GM23338 (cell line): ENCODE measurements around the gene KRT71. TPM values are rescaled to one million over a fixed set of nuclear protein-coding genes. Genes with fewer than 3 reads are reported as not detected.

Experiments used
- ATAC-seq: fragments of 200-7000 bp; cut with Tn5 transposase; 3 replicates; pipeline ENCODE4 v1.9.1; 2020
- DNase-seq: peaks from one replicate; pipeline ENCODE4 v3.0.0-alpha.2; 2015; ENCODE audit warnings: low spot score
- H2AFZ ChIP-seq: fragments of 200-600 bp; sonication (generic); 2 replicates; pipeline ENCODE4 v1.8.0; 2016; ENCODE audit warnings: antibody characterized with exemption, mild to moderate bottlenecking, moderate library complexity
- H3F3A ChIP-seq: fragments of 200-600 bp; sonication (generic); replicated peaks from 2 replicates; pipeline ENCODE4 v1.8.0; 2017; ENCODE audit warnings: antibody characterized with exemption, mixed run types, low read depth
- H3K27ac ChIP-seq: fragments of 200-600 bp; sonication (generic); 2 replicates; pipeline ENCODE4 v1.6.1; 2016; ENCODE audit warnings: low read depth
- H3K27me3 ChIP-seq: fragments of 200-600 bp; sonication (generic); 2 replicates; pipeline ENCODE4 v1.8.0; 2016; ENCODE audit warnings: mild to moderate bottlenecking, mixed run types, moderate library complexity; ENCODE audit not compliant: insufficient read depth
- H3K36me3 ChIP-seq: fragments of 200-600 bp; sonication (generic); 2 replicates; pipeline ENCODE4 v1.8.0; 2016; ENCODE audit warnings: mild to moderate bottlenecking; ENCODE audit not compliant: insufficient read depth
- H3K4me1 ChIP-seq: fragments of 200-600 bp; sonication (generic); 2 replicates; pipeline ENCODE4 v1.8.0; 2016; ENCODE audit warnings: mild to moderate bottlenecking, moderate library complexity; ENCODE audit not compliant: insufficient read depth
- H3K4me2 ChIP-seq: fragments of 200-600 bp; sonication (generic); 2 replicates; pipeline ENCODE4 v1.7.1; 2017; ENCODE audit warnings: mixed run types
- H3K4me3 ChIP-seq: fragments of 200-600 bp; sonication (generic); 2 replicates; pipeline ENCODE4 v1.6.1; 2016; ENCODE audit warnings: mixed run types
- H3K79me2 ChIP-seq: fragments of 200-600 bp; sonication (generic); replicated peaks from 2 replicates; pipeline ENCODE4 v1.8.0; 2017; ENCODE audit warnings: mild to moderate bottlenecking; ENCODE audit not compliant: insufficient read depth
- H3K9me2 ChIP-seq: fragments of 200-600 bp; sonication (generic); 2 replicates; pipeline ENCODE4 v1.8.0; 2017; ENCODE audit not compliant: insufficient read depth
- H4K20me1 ChIP-seq: fragments of 200-600 bp; sonication (generic); replicated peaks from 2 replicates; pipeline ENCODE4 v1.8.0; 2017; ENCODE audit warnings: mild to moderate bottlenecking; ENCODE audit not compliant: insufficient read depth
- H3K27ac Mint-ChIP-seq: 2 replicates; pipeline ENCODE4 v1.8.0; 2020; ENCODE audit warnings: inconsistent platforms, mild to moderate bottlenecking, moderate library complexity, mixed read lengths
- H3K27me3 Mint-ChIP-seq: 3 replicates; pipeline ENCODE4 v1.8.0; 2022; ENCODE audit warnings: low read depth, mild to moderate bottlenecking, moderate library complexity, mixed read lengths, inconsistent platforms; ENCODE audit not compliant: insufficient read depth, poor library complexity
- H3K36me3 Mint-ChIP-seq: 3 replicates; pipeline ENCODE4 v1.8.0; 2021; ENCODE audit warnings: low read depth, mild to moderate bottlenecking, inconsistent platforms, moderate library complexity, mixed read lengths
- H3K4me1 Mint-ChIP-seq: 3 replicates; pipeline ENCODE4 v1.8.0; 2020; ENCODE audit warnings: mild to moderate bottlenecking, inconsistent platforms, mixed read lengths
- H3K4me3 Mint-ChIP-seq: 3 replicates; pipeline ENCODE4 v1.8.0; 2021; ENCODE audit warnings: moderate library complexity, mild to moderate bottlenecking, inconsistent platforms, mixed read lengths
- H3K9me3 Mint-ChIP-seq: 3 replicates; pipeline ENCODE4 v1.8.0; 2020; ENCODE audit warnings: moderate library complexity, mild to moderate bottlenecking, inconsistent platforms, mixed read lengths
- CTCF ChIP-seq, 2 experiments: fragments of 200-600 bp in 1 of 2; sonication (generic) in 1 of 2; conservative IDR thresholded peaks; 2 replicates each; pipeline versions ENCODE4 v1.5.1 to v1.6.1; 2016 to 2017; ENCODE audit warnings: antibody characterized with exemption in 2 of 2, low read depth in 2 of 2, mild to moderate bottlenecking in 2 of 2, moderate library complexity in 1 of 2
- ETS1 ChIP-seq: IDR thresholded peaks from 2 replicates; pipeline ENCODE4 v1.6.1; 2016; ENCODE audit warnings: antibody characterized with exemption
- EZH2 ChIP-seq: fragments of 200-600 bp; sonication (generic); IDR thresholded peaks from one replicate; pipeline ENCODE4 v1.8.0; 2017; ENCODE audit warnings: antibody characterized with exemption, mild to moderate bottlenecking, low read depth; ENCODE audit not compliant: unreplicated experiment
- JUNB ChIP-seq: IDR thresholded peaks from one replicate; pipeline ENCODE4 v1.6.1; 2016; ENCODE audit warnings: antibody characterized with exemption; ENCODE audit not compliant: unreplicated experiment
- NANOG ChIP-seq: IDR thresholded peaks from 2 replicates; pipeline ENCODE4 v1.6.1; 2016; ENCODE audit warnings: antibody characterized with exemption, borderline replicate concordance
- POLR2AphosphoS5 ChIP-seq: IDR thresholded peaks from 2 replicates; pipeline ENCODE4 v1.6.1; 2016; ENCODE audit warnings: antibody characterized with exemption, low read depth
- STAT1 ChIP-seq: IDR thresholded peaks from one replicate; pipeline ENCODE4 v1.6.1; 2016; ENCODE audit warnings: antibody characterized with exemption; ENCODE audit not compliant: unreplicated experiment
- ZNF114 ChIP-seq: fragments of 250-450 bp; sonication (Bioruptor Pico); IDR thresholded peaks from 2 replicates; pipeline ENCODE4 v1.5.0; 2020; ENCODE audit warnings: mild to moderate bottlenecking, moderate library complexity
- polyA plus RNA-seq: library from polyadenylated mRNA; unstranded; fragments of >200 nt; fragmentation: Nextera tagmentation; extraction: Ambion mirVana; gene quantifications from 2 replicates; pipeline ENCODE4 v1.2.1, GENCODE V29; 2016
- total RNA-seq: library from RNA; depleted of rRNA; stranded (reverse); fragments of >200 nt; shearing (Covaris generic); gene quantifications from 2 replicates; pipeline ENCODE4 v1.2.3, GENCODE V29; 2014
- TF ChIP-seq, protein P1 (sequence below): IDR thresholded peaks from one replicate; pipeline ENCODE4 v1.6.1; 2018; ENCODE audit warnings: antibody characterized with exemption; ENCODE audit not compliant: unreplicated experiment

The KRT71 gene
- total and polyA plus RNA-seq, 2 experiments from 2014 or later, result not detected

- TF ChIP-seq ETS1, result no peak
- TF ChIP-seq, protein P1, sequence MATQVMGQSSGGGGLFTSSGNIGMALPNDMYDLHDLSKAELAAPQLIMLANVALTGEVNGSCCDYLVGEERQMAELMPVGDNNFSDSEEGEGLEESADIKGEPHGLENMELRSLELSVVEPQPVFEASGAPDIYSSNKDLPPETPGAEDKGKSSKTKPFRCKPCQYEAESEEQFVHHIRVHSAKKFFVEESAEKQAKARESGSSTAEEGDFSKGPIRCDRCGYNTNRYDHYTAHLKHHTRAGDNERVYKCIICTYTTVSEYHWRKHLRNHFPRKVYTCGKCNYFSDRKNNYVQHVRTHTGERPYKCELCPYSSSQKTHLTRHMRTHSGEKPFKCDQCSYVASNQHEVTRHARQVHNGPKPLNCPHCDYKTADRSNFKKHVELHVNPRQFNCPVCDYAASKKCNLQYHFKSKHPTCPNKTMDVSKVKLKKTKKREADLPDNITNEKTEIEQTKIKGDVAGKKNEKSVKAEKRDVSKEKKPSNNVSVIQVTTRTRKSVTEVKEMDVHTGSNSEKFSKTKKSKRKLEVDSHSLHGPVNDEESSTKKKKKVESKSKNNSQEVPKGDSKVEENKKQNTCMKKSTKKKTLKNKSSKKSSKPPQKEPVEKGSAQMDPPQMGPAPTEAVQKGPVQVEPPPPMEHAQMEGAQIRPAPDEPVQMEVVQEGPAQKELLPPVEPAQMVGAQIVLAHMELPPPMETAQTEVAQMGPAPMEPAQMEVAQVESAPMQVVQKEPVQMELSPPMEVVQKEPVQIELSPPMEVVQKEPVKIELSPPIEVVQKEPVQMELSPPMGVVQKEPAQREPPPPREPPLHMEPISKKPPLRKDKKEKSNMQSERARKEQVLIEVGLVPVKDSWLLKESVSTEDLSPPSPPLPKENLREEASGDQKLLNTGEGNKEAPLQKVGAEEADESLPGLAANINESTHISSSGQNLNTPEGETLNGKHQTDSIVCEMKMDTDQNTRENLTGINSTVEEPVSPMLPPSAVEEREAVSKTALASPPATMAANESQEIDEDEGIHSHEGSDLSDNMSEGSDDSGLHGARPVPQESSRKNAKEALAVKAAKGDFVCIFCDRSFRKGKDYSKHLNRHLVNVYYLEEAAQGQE, result no peak
- no peak for TF ChIP-seq STAT1
These were observed 27.1 kb downstream of the KRT71 start (continued) for GRCh38 chr12:52525661-52526499.

GRCh38 chr12:52524898-52525591 lies 27.9 kb downstream of the KRT71 start:
- ATAC-seq (no peak), DNase-seq (no peak)
- peaks cover 12% of the 10 kb centered on the region for H3K27me3 Mint-ChIP-seq
- TF ChIP-seq CTCF (conservative IDR thresholded peaks at IDR 0.05; ENCODE audit: low read depth in 2 of 2) (no peak), POLR2AphosphoS5 (no peak), JUNB (no peak), EZH2 (no peak), NANOG (no peak), ZNF114 (CRISPR knock-in tag) (no peak), ETS1 (no peak)
- TF ChIP-seq, protein P1, result no peak

More at GRCh38 chr12:52524898-52525591, 27.9 kb downstream of the KRT71 start:
- no peak overlapping the region for H3K4me3 Mint-ChIP-seq
- H3K4me1 ChIP-seq, result no peaks in the 10 kb centered on the region
- H3K27me3 ChIP-seq, result no peaks in the 10 kb centered on the region
- H3K9me3 Mint-ChIP-seq, result no peaks in the 10 kb centered on the region
- no peak overlapping the region for H3K4me3 ChIP-seq
- no peak overlapping the region for H3K27ac Mint-ChIP-seq
- no peaks in the 10 kb centered on the region for H3K36me3 ChIP-seq
- no peaks in the 10 kb centered on the region for H3K9me2 ChIP-seq
- H3K36me3 Mint-ChIP-seq, result no peaks in the 10 kb centered on the region
- H3K4me1 Mint-ChIP-seq, result peaks cover 15% of the 10 kb centered on the region; the same call in 1 of the 3 replicates
- H2AFZ ChIP-seq, result no peak overlapping the region
- no peaks in the 10 kb centered on the region for H3K79me2 ChIP-seq
- H3K27ac ChIP-seq, result no peak overlapping the region
- no peak overlapping the region for H3K4me2 ChIP-seq
- no peaks in the 10 kb centered on the region for H4K20me1 ChIP-seq
- H3F3A ChIP-seq, result no peaks in the 10 kb centered on the region
